SK-N-SH (cell line): ENCODE results near the gene RAP1GAP. TPM values are rescaled to one million over a fixed set of nuclear protein-coding genes. Genes with fewer than 3 reads are reported as not detected.

Source experiments
- CTCF ChIA-PET: fragments of 300-600, 350-600 bp; formaldehyde crosslinking; extraction: SDS; loops from one replicate; lab custom pipeline; 2021; lab: Yijun Ruan, JAX
- POLR2A ChIA-PET: fragments of 350-600 bp; sonication (Branson Sonifier 250); formaldehyde crosslinking; extraction: SDS; loops from one replicate; lab custom pipeline; 2020; ENCODE audit warnings: antibody characterized with exemption, inconsistent platforms; lab: Yijun Ruan, JAX
- DNase-seq: peaks from one replicate; pipeline ENCODE4 v3.0.0; 2012
- H2AFZ ChIP-seq: fragments of 200-600 bp; sonication (generic); 2 replicates; pipeline ENCODE4 v1.8.1; 2016; ENCODE audit warnings: antibody characterized with exemption, mild to moderate bottlenecking, low read depth
- H3F3A ChIP-seq: fragments of 200-600 bp; sonication (generic); replicated peaks from 2 replicates; pipeline ENCODE3; 2016; ENCODE audit warnings: antibody characterized with exemption, mild to moderate bottlenecking; ENCODE audit not compliant: insufficient read depth
- H3K27ac ChIP-seq, 2 experiments: fragments of 200-500 bp in 1 of 2; fragments of 200-600 bp in 1 of 2; sonication (Bioruptor generic) in 1 of 2; sonication (generic), shearing (Covaris generic) in 1 of 2; 2 replicates each; pipeline versions ENCODE4 v1.5.1 to v1.6.1; 2014 to 2016; ENCODE audit warnings: low read depth in 2 of 2, inconsistent platforms in 1 of 2, low read length in 1 of 2, mild to moderate bottlenecking in 1 of 2, mixed read lengths in 1 of 2
- H3K27me3 ChIP-seq: fragments of 200-600 bp; sonication (generic), shearing (Covaris generic); 2 replicates; pipeline ENCODE4 v1.6.1; 2016; ENCODE audit warnings: mixed run types; ENCODE audit not compliant: insufficient read depth
- H3K36me3 ChIP-seq, 2 experiments: fragments of 200-500 bp in 1 of 2; fragments of 200-600 bp in 1 of 2; sonication (Bioruptor generic) in 1 of 2; sonication (generic) in 1 of 2; replicated peaks in 1 of 2; 2 replicates each; pipeline versions ENCODE3 to v1.5.1; 2014 to 2016; ENCODE audit warnings: low read length in 1 of 2, mild to moderate bottlenecking in 1 of 2; ENCODE audit not compliant: insufficient read depth in 2 of 2, control insufficient read depth in 1 of 2
- H3K4me1 ChIP-seq, 2 experiments: fragments of 200-500 bp in 1 of 2; fragments of 200-600 bp in 1 of 2; sonication (Bioruptor generic) in 1 of 2; sonication (generic), shearing (Covaris generic) in 1 of 2; 2 replicates each; pipeline versions ENCODE4 v1.5.1 to v1.6.1; 2014 to 2016; ENCODE audit warnings: low read depth in 1 of 2, low read length in 1 of 2, mixed run types in 1 of 2; ENCODE audit not compliant: insufficient read depth in 2 of 2, control insufficient read depth in 1 of 2
- H3K4me2 ChIP-seq: fragments of 200-600 bp; sonication (generic), shearing (Covaris generic); 2 replicates; pipeline ENCODE4 v1.6.1; 2017; ENCODE audit warnings: mixed run types
- H3K4me3 ChIP-seq, 2 experiments: fragments of 200-500 bp in 1 of 2; fragments of 200-600 bp in 1 of 2; sonication (Bioruptor generic) in 1 of 2; sonication (generic), shearing (Covaris generic) in 1 of 2; 2 replicates each; pipeline versions ENCODE4 v1.5.1 to v1.8.1; 2014 to 2016; ENCODE audit warnings: low read depth in 2 of 2, inconsistent platforms in 1 of 2, low read length in 1 of 2, mild to moderate bottlenecking in 1 of 2, mixed read lengths in 1 of 2, moderate library complexity in 1 of 2
- H3K79me2 ChIP-seq: fragments of 200-600 bp; sonication (generic); 2 replicates; pipeline ENCODE4 v1.8.1; 2017; ENCODE audit warnings: mild to moderate bottlenecking; ENCODE audit not compliant: insufficient read depth
- H3K9ac ChIP-seq: fragments of 200-600 bp; sonication (generic); 2 replicates; pipeline ENCODE4 v1.6.1; 2017; ENCODE audit warnings: mixed run types
- H3K9me2 ChIP-seq: fragments of 200-600 bp; sonication (generic); 2 replicates; pipeline ENCODE4 v1.6.1; 2017; ENCODE audit warnings: mixed run types
- H3K9me3 ChIP-seq: fragments of 200-600 bp; sonication (generic); 2 replicates; pipeline ENCODE4 v1.6.1; 2017; ENCODE audit warnings: mixed run types, mild to moderate bottlenecking, moderate library complexity
- H4K20me1 ChIP-seq: fragments of 200-600 bp; sonication (generic); 2 replicates; pipeline ENCODE4 v1.6.1; 2017; ENCODE audit warnings: mild to moderate bottlenecking, mixed run types; ENCODE audit not compliant: insufficient read depth
- CHD2 ChIP-seq: fragments of 150-350 bp; IDR thresholded peaks from 2 replicates; pipeline ENCODE4 v1.6.1; 2018; ENCODE audit warnings: low read length; ENCODE audit not compliant: partially characterized antibody
- EP300 ChIP-seq, 2 experiments: IDR thresholded peaks; 2 replicates each; pipeline versions ENCODE4 v1.4.0 to v1.6.1; 2012; ENCODE audit warnings: borderline replicate concordance in 1 of 2, low read depth in 1 of 2, low read length in 1 of 2
- FOXJ3 ChIP-seq: sonication (generic); formaldehyde crosslinking; IDR thresholded peaks from 2 replicates; pipeline ENCODE4 v1.5.1; 2020; ENCODE audit warnings: mild to moderate bottlenecking, missing genetic modification reagents
- GABPA ChIP-seq: IDR thresholded peaks from 2 replicates; pipeline ENCODE4 v1.4.0; 2012; ENCODE audit warnings: low read depth, mild to moderate bottlenecking
- IRF3 ChIP-seq: fragments of 150-350 bp; IDR thresholded peaks from 2 replicates; pipeline ENCODE4 v1.6.1; 2016; ENCODE audit warnings: mild to moderate bottlenecking, low read depth, low read length
- JUND ChIP-seq: IDR thresholded peaks from 2 replicates; pipeline ENCODE4 v1.4.0; 2012
- MEF2A ChIP-seq: IDR thresholded peaks from 2 replicates; pipeline ENCODE4 v1.4.0; 2012; ENCODE audit warnings: low read depth, borderline replicate concordance
- MXI1 ChIP-seq: IDR thresholded peaks from 2 replicates; pipeline ENCODE4 v1.6.1; 2012; ENCODE audit warnings: mild to moderate bottlenecking, low read depth, low read length, improper control_type of control experiment
- POLR2AphosphoS5 ChIP-seq: IDR thresholded peaks from 2 replicates; pipeline ENCODE4 v1.6.1; 2012; ENCODE audit warnings: low read depth, low read length
- RFX5 ChIP-seq: IDR thresholded peaks from 2 replicates; pipeline ENCODE4 v1.6.1; 2012; ENCODE audit warnings: mild to moderate bottlenecking, improper control_type of control experiment, low read length
- RXRA ChIP-seq: IDR thresholded peaks from 2 replicates; pipeline ENCODE4 v1.4.0; 2012; ENCODE audit warnings: low read depth, mild to moderate bottlenecking, borderline replicate concordance
- SMC3 ChIP-seq: IDR thresholded peaks from 2 replicates; pipeline ENCODE4 v1.6.1; 2012; ENCODE audit warnings: low read depth, low read length, improper control_type of control experiment
- TAF1 ChIP-seq: IDR thresholded peaks from 2 replicates; pipeline ENCODE4 v1.6.1; 2012; ENCODE audit warnings: low read depth, mild to moderate bottlenecking, low read length, moderate library complexity, borderline replicate concordance
- TCF12 ChIP-seq: IDR thresholded peaks from 2 replicates; pipeline ENCODE4 v1.4.0; 2012
- TEAD4 ChIP-seq: IDR thresholded peaks from 2 replicates; pipeline ENCODE4 v1.4.0; 2012; ENCODE audit warnings: mild to moderate bottlenecking, borderline replicate concordance; ENCODE audit not compliant: insufficient read depth
- YY1 ChIP-seq: IDR thresholded peaks from 2 replicates; pipeline ENCODE4 v1.4.0; 2012; ENCODE audit warnings: low read depth, mild to moderate bottlenecking
- ZBTB33 ChIP-seq: IDR thresholded peaks from 2 replicates; pipeline ENCODE4 v1.4.0; 2012; ENCODE audit warnings: low read depth, borderline replicate concordance
- WGBS: methylation state at CpG from one replicate; pipeline ENCODE4 v1.1.6; 2017; ENCODE audit warnings: low lambda C conversion rate; 5-methylcytosine and 5-hydroxymethylcytosine counted together
- polyA plus RNA-seq, 3 experiments: library from polyadenylated mRNA; depleted of rRNA; stranded (reverse); fragments of >200 nt; gene quantifications; 2 replicates each; pipeline ENCODE4 v1.2.3, GENCODE V29; 2012
- TF ChIP-seq, protein P1 (sequence below): IDR thresholded peaks from 2 replicates; pipeline ENCODE4; 2012
- TF ChIP-seq, protein P2 (sequence below): fragments of 150-350 bp; IDR thresholded peaks from 2 replicates; pipeline ENCODE4 v1.6.1; 2017; ENCODE audit warnings: antibody characterized with exemption, low read length, low read depth, borderline replicate concordance

Gene RAP1GAP
- polyA plus RNA-seq, 1 of the 3 experiments (the other 2 are of a cell fraction): 0.99 TPM

DNA sequence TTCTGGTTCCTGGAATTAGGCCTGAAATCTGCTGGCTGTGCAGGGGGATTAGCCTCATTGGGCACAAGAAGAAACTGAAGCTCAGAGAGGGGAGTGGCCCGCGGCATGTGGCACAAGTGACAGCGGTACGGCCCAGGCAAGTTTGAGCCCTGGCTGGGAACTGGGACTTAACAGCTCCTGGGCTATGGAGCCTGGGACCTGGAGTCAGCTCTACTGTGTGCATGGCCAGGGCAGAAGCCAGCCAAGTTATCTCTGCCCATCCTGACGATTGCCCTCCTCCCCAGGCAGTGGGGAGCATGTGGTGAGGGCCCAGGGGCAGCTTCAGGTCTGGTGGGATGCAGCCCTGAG, 98.7 kb downstream of the RAP1GAP start:
- no peaks in the 10 kb centered on the region for H3K36me3 ChIP-seq
- no peaks in the 10 kb centered on the region for H3K9me2 ChIP-seq
- H2AFZ ChIP-seq: no peak overlapping the region
- H3K79me2 ChIP-seq: no peaks in the 10 kb centered on the region
- no peaks in the 10 kb centered on the region for H4K20me1 ChIP-seq
- no peaks in the 10 kb centered on the region for H3K9me3 ChIP-seq
- DNase-seq: no peak
- H3K9ac ChIP-seq: no peak overlapping the region
- no peak overlapping the region for H3K4me3 ChIP-seq
- H3K4me2 ChIP-seq: no peak overlapping the region
- ChIA-PET POLR2A (no interaction called here), CTCF (interaction anchor here (0.7 to 6.2 kb wide), 5 partner anchors 14 to 339 kb away, joined by 3 to 133 read pairs (median 5); partner anchors contain the start of gene ALPL)
- H3K27ac ChIP-seq: no peak overlapping the region
- no peaks in the 10 kb centered on the region for H3F3A ChIP-seq
- peaks cover 7 to 11% of the 10 kb centered on the region in 2 experiments; a peak in 2 of 4 replicates for H3K4me1 ChIP-seq
- H3K27me3 ChIP-seq: no peaks in the 10 kb centered on the region
- no peak for TF ChIP-seq MXI1
- TF ChIP-seq FOXJ3: no peak
- TF ChIP-seq CHD2: no peak
- WGBS: 97% methylated on average over 4 of the region's 5 CpGs

DNA sequence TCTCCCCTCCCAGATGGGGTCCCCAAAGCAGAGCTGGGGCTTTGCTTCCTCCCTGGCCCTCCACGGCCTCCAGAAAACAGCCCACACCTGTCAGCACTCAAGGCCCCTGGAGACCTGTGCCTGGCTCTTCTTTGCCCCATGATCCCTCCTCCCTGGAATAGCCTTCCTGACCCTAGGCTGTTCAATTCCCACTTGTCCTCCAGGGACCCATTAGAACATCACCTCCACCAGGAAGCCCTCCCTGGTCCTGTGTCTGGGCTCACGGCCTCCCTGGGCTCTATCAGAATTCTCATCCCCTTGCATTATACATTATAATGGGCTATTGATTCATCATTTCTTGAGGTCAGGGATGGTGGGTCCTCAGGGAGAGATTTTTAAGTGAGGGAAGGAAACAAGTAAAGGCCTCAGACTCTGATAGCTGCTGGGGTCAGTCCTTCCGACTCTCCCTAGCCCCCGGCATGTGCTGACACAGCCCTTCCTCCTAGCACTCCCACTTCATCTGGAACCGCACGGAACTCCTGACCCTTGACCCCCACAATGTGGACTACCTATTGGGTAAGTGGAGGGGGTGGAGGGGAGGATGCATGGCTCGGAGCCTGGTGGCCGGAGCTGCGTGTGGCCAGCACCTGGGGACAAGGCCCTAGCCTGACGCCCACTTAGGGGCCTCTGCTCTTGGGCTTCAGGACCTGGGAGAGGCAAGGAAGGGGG, 99.2 kb downstream of the RAP1GAP start:
- Histone ChIP-seq H3F3A (no peaks in the 10 kb centered on the region), H3K27me3 (no peaks in the 10 kb centered on the region), H3K27ac (no peak overlapping the region), H3K36me3 (no peaks in the 10 kb centered on the region), H3K4me2 (no peak overlapping the region), H2AFZ (no peak overlapping the region), H3K4me3 (no peak overlapping the region), H4K20me1 (no peaks in the 10 kb centered on the region), H3K9me2 (no peaks in the 10 kb centered on the region), H3K9ac (no peak overlapping the region), H3K4me1 (peaks cover 7 to 11% of the 10 kb centered on the region in 2 experiments; a peak in 2 of 4 replicates), H3K9me3 (no peaks in the 10 kb centered on the region), H3K79me2 (no peaks in the 10 kb centered on the region)
- CTCF ChIA-PET: interaction anchor here (0.7 to 6.2 kb wide), 4 partner anchors 14 to 353 kb away, joined by 3 to 133 read pairs (median 4); partner anchors contain the start of gene ALPL
- 89% methylated on average over 7 of the region's 10 CpGs for WGBS
- POLR2A ChIA-PET: no interaction called here
- DNase-seq: no peak
- TF ChIP-seq IRF3: no peak
- TF ChIP-seq JUND: no peak
- no peak for TF ChIP-seq ZBTB33
- TF ChIP-seq CHD2: no peak
- TF ChIP-seq RFX5: no peak
- TF ChIP-seq EP300 (IDR thresholded peaks at IDR 0.05; ENCODE audit: borderline replicate concordance in 1 of 2, low read depth in 1 of 2, low read length in 1 of 2): no peak
- no peak for TF ChIP-seq GABPA
- TF ChIP-seq RXRA: no peak
- no peak for TF ChIP-seq POLR2AphosphoS5
- no peak for TF ChIP-seq TCF12
- TF ChIP-seq, protein P1, sequence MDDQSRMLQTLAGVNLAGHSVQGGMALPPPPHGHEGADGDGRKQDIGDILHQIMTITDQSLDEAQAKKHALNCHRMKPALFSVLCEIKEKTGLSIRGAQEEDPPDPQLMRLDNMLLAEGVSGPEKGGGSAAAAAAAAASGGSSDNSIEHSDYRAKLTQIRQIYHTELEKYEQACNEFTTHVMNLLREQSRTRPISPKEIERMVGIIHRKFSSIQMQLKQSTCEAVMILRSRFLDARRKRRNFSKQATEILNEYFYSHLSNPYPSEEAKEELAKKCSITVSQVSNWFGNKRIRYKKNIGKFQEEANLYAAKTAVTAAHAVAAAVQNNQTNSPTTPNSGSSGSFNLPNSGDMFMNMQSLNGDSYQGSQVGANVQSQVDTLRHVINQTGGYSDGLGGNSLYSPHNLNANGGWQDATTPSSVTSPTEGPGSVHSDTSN: no peak
- TF ChIP-seq TAF1: no peak
- no peak for TF ChIP-seq MEF2A
- no peak for TF ChIP-seq YY1
- TF ChIP-seq TEAD4: no peak
- TF ChIP-seq, protein P2, sequence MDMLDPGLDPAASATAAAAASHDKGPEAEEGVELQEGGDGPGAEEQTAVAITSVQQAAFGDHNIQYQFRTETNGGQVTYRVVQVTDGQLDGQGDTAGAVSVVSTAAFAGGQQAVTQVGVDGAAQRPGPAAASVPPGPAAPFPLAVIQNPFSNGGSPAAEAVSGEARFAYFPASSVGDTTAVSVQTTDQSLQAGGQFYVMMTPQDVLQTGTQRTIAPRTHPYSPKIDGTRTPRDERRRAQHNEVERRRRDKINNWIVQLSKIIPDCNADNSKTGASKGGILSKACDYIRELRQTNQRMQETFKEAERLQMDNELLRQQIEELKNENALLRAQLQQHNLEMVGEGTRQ: no peak
- TF ChIP-seq SMC3: no peak
